ENCODE results near the gene ANKRD60. TPM values are rescaled to one million over a fixed set of nuclear protein-coding genes. Genes with fewer than 3 reads are reported as not detected.

The ANKRD60 gene
- total RNA-seq, 3 donors from 2014 or later, result not detected

DNA sequence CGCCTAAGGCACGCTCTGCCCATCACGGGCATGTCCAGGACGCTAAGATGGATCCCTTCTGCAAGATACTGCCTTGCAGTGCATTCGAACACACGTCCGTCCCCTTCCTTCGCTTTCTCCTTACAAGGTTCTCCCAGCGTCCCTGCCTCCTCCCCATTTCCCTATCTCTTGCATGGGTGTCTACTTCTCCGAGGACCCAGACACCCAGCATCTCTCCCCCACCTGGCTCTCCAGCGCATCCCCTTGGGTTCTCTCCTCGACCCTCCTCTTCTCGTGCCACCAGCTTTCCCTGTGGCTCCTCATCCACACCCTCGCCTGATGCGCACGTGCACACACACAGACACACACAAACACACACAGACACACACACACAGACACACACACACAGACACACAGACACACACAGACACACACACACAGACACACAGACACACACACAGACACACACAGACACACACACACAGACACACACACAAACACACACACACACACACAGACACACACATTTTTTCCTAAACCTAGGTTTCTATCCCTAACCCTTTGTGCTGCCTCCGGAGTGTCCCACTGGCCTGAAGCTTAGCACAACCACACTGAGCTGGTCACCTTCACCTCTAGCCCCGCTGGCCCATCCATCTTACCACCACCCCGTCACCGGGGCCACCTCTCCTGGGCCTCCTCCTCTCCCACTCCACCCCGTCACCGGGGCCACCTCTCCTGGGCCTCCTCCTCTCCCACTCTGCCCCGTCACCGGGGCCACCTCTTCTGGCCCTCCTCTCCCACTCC, 31.9 kb downstream of the ANKRD60 start:
- no peak for TF ChIP-seq POLR2AphosphoS5 (IDR thresholded peaks at IDR 0.05)
- no peak for TF ChIP-seq POLR2A (IDR thresholded peaks at IDR 0.05)
- DNase-seq (ENCODE audit: low spot score in 2 of 2), result no peak
- Histone ChIP-seq H3K27ac (no peak overlapping the region), H3K36me3 (no peaks in the 10 kb centered on the region), H3K9me3 (no peaks in the 10 kb centered on the region), H3K4me3 (no peak overlapping the region), H3K4me1 (no peaks in the 10 kb centered on the region), H3K27me3 (no peaks in the 10 kb centered on the region)
- intact Hi-C loops (cut with DNase I; ENCODE audit: low total_unique reads), result no loop called here

DNA sequence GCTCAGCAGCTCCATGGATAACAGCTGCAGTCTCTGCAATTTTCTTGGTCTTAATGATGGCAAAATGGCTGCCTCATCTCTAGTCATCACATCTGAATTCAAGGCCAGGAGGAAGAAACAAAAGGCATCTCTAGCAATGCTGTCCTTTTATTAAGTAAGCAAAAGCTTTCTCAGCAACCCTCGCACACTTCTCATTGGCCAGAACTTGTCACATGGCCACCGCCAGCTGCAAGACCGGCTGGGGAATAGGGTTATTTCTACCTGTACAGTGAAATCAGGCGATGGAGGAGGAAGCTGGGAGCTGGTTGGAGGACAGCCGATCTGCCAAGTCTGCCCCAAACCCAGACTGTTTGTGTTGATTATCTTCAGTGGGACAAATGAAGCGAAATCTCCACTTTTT, 33.4 kb downstream of the ANKRD60 start:
- H3K9me3 ChIP-seq, result no peaks in the 10 kb centered on the region
- H3K36me3 ChIP-seq, result no peaks in the 10 kb centered on the region
- intact Hi-C loops (cut with DNase I; ENCODE audit: low total_unique reads), result no loop called here
- H3K4me3 ChIP-seq, result no peak overlapping the region
- no peaks in the 10 kb centered on the region for H3K4me1 ChIP-seq
- no peak overlapping the region for H3K27ac ChIP-seq
- H3K27me3 ChIP-seq, result no peaks in the 10 kb centered on the region
- TF ChIP-seq, protein P1, sequence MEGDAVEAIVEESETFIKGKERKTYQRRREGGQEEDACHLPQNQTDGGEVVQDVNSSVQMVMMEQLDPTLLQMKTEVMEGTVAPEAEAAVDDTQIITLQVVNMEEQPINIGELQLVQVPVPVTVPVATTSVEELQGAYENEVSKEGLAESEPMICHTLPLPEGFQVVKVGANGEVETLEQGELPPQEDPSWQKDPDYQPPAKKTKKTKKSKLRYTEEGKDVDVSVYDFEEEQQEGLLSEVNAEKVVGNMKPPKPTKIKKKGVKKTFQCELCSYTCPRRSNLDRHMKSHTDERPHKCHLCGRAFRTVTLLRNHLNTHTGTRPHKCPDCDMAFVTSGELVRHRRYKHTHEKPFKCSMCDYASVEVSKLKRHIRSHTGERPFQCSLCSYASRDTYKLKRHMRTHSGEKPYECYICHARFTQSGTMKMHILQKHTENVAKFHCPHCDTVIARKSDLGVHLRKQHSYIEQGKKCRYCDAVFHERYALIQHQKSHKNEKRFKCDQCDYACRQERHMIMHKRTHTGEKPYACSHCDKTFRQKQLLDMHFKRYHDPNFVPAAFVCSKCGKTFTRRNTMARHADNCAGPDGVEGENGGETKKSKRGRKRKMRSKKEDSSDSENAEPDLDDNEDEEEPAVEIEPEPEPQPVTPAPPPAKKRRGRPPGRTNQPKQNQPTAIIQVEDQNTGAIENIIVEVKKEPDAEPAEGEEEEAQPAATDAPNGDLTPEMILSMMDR (IDR thresholded peaks at IDR 0.05), result no peak
- TF ChIP-seq POLR2A (IDR thresholded peaks at IDR 0.05), result no peak
- TF ChIP-seq POLR2AphosphoS5 (IDR thresholded peaks at IDR 0.05), result no peak
- DNase-seq (ENCODE audit: low spot score in 2 of 2), result no peak

DNA sequence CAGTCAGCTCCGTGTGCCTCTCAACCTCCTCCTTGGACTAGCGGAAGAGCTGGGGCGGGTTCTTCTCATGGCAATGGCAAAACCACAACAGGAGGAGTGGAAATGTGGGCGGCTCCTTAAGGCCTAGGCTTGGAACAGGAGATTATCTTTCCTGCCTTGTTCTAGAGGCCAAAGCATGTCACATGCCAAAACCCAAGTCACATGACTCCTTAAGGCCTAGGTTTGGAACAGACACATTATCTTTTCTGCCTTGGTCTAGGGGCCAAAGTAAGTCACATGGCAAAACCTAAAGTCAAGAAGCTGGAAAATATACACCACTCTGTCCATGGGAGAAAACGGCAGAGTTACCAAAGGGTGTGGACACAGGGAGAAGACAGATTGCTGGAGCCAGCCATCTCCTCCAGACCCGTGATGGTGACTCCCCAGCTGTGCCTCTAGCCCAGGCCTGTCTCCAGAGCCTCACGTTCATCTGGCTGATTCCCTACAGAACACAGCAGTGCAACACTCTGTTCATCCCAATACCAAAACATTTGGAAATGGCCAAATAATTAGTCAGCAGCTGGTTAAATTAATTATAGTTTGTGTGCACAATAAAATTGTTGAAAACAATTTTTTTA, 34.2 kb downstream of the ANKRD60 start:
- H3K4me3 ChIP-seq, result no peak overlapping the region
- H3K27me3 ChIP-seq, result no peaks in the 10 kb centered on the region
- H3K27ac ChIP-seq, result no peak overlapping the region
- H3K36me3 ChIP-seq, result no peaks in the 10 kb centered on the region
- TF ChIP-seq POLR2AphosphoS5 (IDR thresholded peaks at IDR 0.05), result no peak
- TF ChIP-seq POLR2A (IDR thresholded peaks at IDR 0.05), result no peak
- TF ChIP-seq, protein P1 (IDR thresholded peaks at IDR 0.05), result no peak
- H3K9me3 ChIP-seq, result no peaks in the 10 kb centered on the region
- no peak for DNase-seq (ENCODE audit: low spot score in 2 of 2)
- intact Hi-C loops (cut with DNase I; ENCODE audit: low total_unique reads), result no loop called here
- no peaks in the 10 kb centered on the region for H3K4me1 ChIP-seq

DNA sequence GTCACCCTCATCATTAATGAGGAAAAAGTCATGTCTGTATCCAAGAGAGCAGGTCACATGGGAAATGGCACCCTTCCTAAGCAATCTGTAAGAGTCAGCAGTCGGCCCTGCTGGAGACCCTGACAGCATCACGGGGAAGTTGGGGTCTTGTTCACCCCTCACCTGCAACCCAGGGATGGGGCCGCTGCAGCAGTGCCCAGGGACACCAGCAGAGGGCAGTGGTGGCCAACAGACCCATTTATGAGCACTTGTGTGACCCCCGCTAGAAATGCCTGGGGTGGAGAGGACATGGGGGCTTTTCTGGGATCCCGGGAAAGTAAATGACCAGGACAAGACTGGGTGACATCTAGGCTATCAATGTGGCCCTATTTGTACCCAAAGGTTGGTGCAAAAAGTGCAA, 35.9 kb downstream of the ANKRD60 start:
- H3K9me3 ChIP-seq, result no peaks in the 10 kb centered on the region
- no peaks in the 10 kb centered on the region for H3K36me3 ChIP-seq
- intact Hi-C loops (cut with DNase I; ENCODE audit: low total_unique reads), result no loop called here
- no peaks in the 10 kb centered on the region for H3K27me3 ChIP-seq
- no peaks in the 10 kb centered on the region for H3K4me1 ChIP-seq
- no peak overlapping the region for H3K27ac ChIP-seq
- no peak overlapping the region for H3K4me3 ChIP-seq
- no peak for DNase-seq (ENCODE audit: low spot score in 2 of 2)
- no peak for TF ChIP-seq POLR2AphosphoS5 (IDR thresholded peaks at IDR 0.05)

DNA sequence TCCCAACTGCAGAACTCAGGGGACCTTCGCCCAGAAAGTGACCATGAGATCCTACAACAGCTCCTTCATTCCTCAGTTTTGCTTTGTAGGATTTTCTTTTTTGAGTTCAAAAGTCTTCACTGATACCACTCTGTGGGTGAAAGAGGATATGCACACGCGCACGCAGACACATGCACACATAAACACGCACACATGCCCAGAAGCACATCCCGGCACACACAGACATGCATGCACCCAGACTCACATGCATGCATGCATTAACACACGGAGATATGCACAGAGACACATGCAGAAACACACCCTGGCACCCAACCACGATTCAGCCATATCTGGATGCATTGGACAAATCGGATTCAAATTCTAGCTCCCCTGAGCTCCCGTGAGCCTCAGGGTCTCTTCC, 36.4 kb downstream of the ANKRD60 start:
- H3K27me3 ChIP-seq, result no peaks in the 10 kb centered on the region
- DNase-seq (ENCODE audit: low spot score in 2 of 2), result no peak
- H3K4me3 ChIP-seq, result no peak overlapping the region
- H3K9me3 ChIP-seq, result no peaks in the 10 kb centered on the region
- TF ChIP-seq, protein P1 (IDR thresholded peaks at IDR 0.05), result no peak
- TF ChIP-seq POLR2AphosphoS5 (IDR thresholded peaks at IDR 0.05) (no peak), POLR2A (IDR thresholded peaks at IDR 0.05) (no peak)
- no peak overlapping the region for H3K27ac ChIP-seq
- H3K36me3 ChIP-seq, result no peaks in the 10 kb centered on the region
- intact Hi-C loops (cut with DNase I; ENCODE audit: low total_unique reads), result no loop called here
- no peaks in the 10 kb centered on the region for H3K4me1 ChIP-seq

DNA sequence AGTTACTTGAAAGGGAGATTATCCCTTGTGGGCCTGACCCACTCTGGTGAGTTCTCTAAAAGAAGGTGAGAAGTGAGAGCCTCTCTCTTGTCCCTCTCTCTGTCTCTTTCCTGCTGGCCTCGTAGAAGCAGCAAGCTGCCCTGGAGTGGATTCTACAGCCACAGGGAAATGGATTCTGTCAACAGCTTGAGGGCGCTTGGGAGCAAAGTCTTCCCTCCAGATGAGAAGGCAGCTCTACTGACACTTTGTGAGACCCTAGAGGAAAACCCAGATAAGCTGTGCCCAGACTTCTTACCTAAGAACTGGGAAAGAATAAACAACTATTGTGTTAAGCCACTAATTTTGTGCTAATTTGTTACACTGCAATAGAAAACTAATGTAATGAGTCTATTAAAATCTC, 39.9 kb downstream of the ANKRD60 start:
- H3K27me3 ChIP-seq, result no peaks in the 10 kb centered on the region
- TF ChIP-seq, protein P1 (IDR thresholded peaks at IDR 0.05), result no peak
- TF ChIP-seq POLR2AphosphoS5 (IDR thresholded peaks at IDR 0.05), result no peak
- no peak for TF ChIP-seq POLR2A (IDR thresholded peaks at IDR 0.05)
- no peak overlapping the region for H3K27ac ChIP-seq
- no peaks in the 10 kb centered on the region for H3K4me1 ChIP-seq
- H3K36me3 ChIP-seq, result no peaks in the 10 kb centered on the region
- H3K4me3 ChIP-seq, result no peak overlapping the region
- peaks cover 9 to 12% of the 10 kb centered on the region in 2 donors for H3K9me3 ChIP-seq
- intact Hi-C loops (cut with DNase I; ENCODE audit: low total_unique reads), result no loop called here
- no peak for DNase-seq (ENCODE audit: low spot score in 2 of 2)

All from breast epithelium (tissue), 4 donors.